Measurements from ENCODE around the gene TPD52L2.

Gene TPD52L2

GRCh38 chr20:63839620-63840019 is 25.4 kb upstream of the TPD52L2 start:
- no peak for ATAC-seq
- TF ChIP-seq ZFP3 (CRISPR knock-in tag; IDR thresholded peaks at IDR 0.05) (no peak), ZC3H10 (CRISPR knock-in tag; IDR thresholded peaks at IDR 0.05) (no peak), ZNF70 (CRISPR knock-in tag; IDR thresholded peaks at IDR 0.05) (no peak), ARNTL (CRISPR knock-in tag; IDR thresholded peaks at IDR 0.05; ENCODE audit: borderline replicate concordance, low read depth) (no peak), ZNF565 (CRISPR knock-in tag; conservative IDR thresholded peaks at IDR 0.05; ENCODE audit: low read depth) (no peak), SNAI2 (CRISPR knock-in tag; IDR thresholded peaks at IDR 0.05) (no peak)

- ATAC-seq, result no peak
- TF ChIP-seq RARB (CRISPR knock-in tag; IDR thresholded peaks at IDR 0.05), result no peak
- TF ChIP-seq PATZ1 (CRISPR knock-in tag; IDR thresholded peaks at IDR 0.05; ENCODE audit: borderline replicate concordance), result no peak
- no peak for TF ChIP-seq PPARA (CRISPR knock-in tag; IDR thresholded peaks at IDR 0.05; ENCODE audit: borderline replicate concordance)
- no peak for TF ChIP-seq GLIS3 (CRISPR knock-in tag; IDR thresholded peaks at IDR 0.05)
- no peak for TF ChIP-seq ZFP30 (CRISPR knock-in tag; IDR thresholded peaks at IDR 0.05)
- TF ChIP-seq BACH2 (CRISPR knock-in tag; IDR thresholded peaks at IDR 0.05; ENCODE audit: borderline replicate concordance), result no peak
- TF ChIP-seq ZNF8 (CRISPR knock-in tag; IDR thresholded peaks at IDR 0.05), result no peak
- TF ChIP-seq SNAI2 (CRISPR knock-in tag; IDR thresholded peaks at IDR 0.05), result no peak
- no peak for TF ChIP-seq ZC3H10 (CRISPR knock-in tag; IDR thresholded peaks at IDR 0.05)
These were observed 24.7 kb upstream of the TPD52L2 start for GRCh38 chr20:63840405-63840828.

GRCh38 chr20:63842258-63842657 is 22.8 kb upstream of the TPD52L2 start:
- no peak for ATAC-seq
- TF ChIP-seq BACH2 (CRISPR knock-in tag; IDR thresholded peaks at IDR 0.05; ENCODE audit: borderline replicate concordance) (no peak), OSR1 (CRISPR knock-in tag; IDR thresholded peaks at IDR 0.05) (no peak), CREB5 (CRISPR knock-in tag; IDR thresholded peaks at IDR 0.05; ENCODE audit: low read depth) (no peak), ARNTL (CRISPR knock-in tag; IDR thresholded peaks at IDR 0.05; ENCODE audit: borderline replicate concordance, low read depth) (no peak), ZFP30 (CRISPR knock-in tag; IDR thresholded peaks at IDR 0.05) (no peak), PATZ1 (CRISPR knock-in tag; IDR thresholded peaks at IDR 0.05; ENCODE audit: borderline replicate concordance) (no peak), SNAI2 (CRISPR knock-in tag; IDR thresholded peaks at IDR 0.05) (no peak), PPARA (CRISPR knock-in tag; IDR thresholded peaks at IDR 0.05; ENCODE audit: borderline replicate concordance) (no peak), ZNF70 (CRISPR knock-in tag; IDR thresholded peaks at IDR 0.05) (no peak), ZNF8 (CRISPR knock-in tag; IDR thresholded peaks at IDR 0.05) (no peak), TSHZ2 (CRISPR knock-in tag; IDR thresholded peaks at IDR 0.05) (no peak), ISL1 (CRISPR knock-in tag; IDR thresholded peaks at IDR 0.05) (no peak)

GRCh38 chr20:63843222-63843621 is 21.8 kb upstream of the TPD52L2 start:
- TF ChIP-seq CSDC2 (CRISPR knock-in tag; IDR thresholded peaks at IDR 0.05), result no peak
- no peak for TF ChIP-seq GLIS3 (CRISPR knock-in tag; IDR thresholded peaks at IDR 0.05)
- TF ChIP-seq OSR1 (CRISPR knock-in tag; IDR thresholded peaks at IDR 0.05), result no peak
- no peak for TF ChIP-seq ZNF565 (CRISPR knock-in tag; conservative IDR thresholded peaks at IDR 0.05; ENCODE audit: low read depth)
- no peak for TF ChIP-seq ISL1 (CRISPR knock-in tag; IDR thresholded peaks at IDR 0.05)
- TF ChIP-seq ZC3H10 (CRISPR knock-in tag; IDR thresholded peaks at IDR 0.05), result no peak
- TF ChIP-seq CSRNP3 (CRISPR knock-in tag; IDR thresholded peaks at IDR 0.05), result no peak
- no peak for TF ChIP-seq CREB5 (CRISPR knock-in tag; IDR thresholded peaks at IDR 0.05; ENCODE audit: low read depth)
- no peak for TF ChIP-seq ARNTL (CRISPR knock-in tag; IDR thresholded peaks at IDR 0.05; ENCODE audit: borderline replicate concordance, low read depth)
- TF ChIP-seq ESRRG (CRISPR knock-in tag; IDR thresholded peaks at IDR 0.05), result no peak
- TF ChIP-seq TCF4 (CRISPR knock-in tag; IDR thresholded peaks at IDR 0.05; ENCODE audit: borderline replicate concordance), result no peak
- no peak for TF ChIP-seq SNAI2 (CRISPR knock-in tag; IDR thresholded peaks at IDR 0.05)
- ATAC-seq, result no peak

Data from SK-N-SH treated with all-trans-retinoic acid at 6 μM for 48 hours (cell line).